Endodermal cell (in vitro differentiated cells): ENCODE results near the gene CES3. TPM values are rescaled to one million over a fixed set of nuclear protein-coding genes. Genes with fewer than 3 reads are reported as not detected.

Source experiments
- DNase-seq: peaks from one replicate; pipeline ENCODE4 v3.0.0-alpha.2; 2017
- H3K27ac ChIP-seq: 2 replicates; pipeline ENCODE4 v1.5.1; 2013; ENCODE audit warnings: mild to moderate bottlenecking, low read depth, low read length, moderate library complexity
- H3K27me3 ChIP-seq: 2 replicates; pipeline ENCODE4 v1.6.1; 2013; ENCODE audit warnings: mild to moderate bottlenecking, low read length, moderate library complexity; ENCODE audit not compliant: insufficient read depth, control insufficient read depth, poor library complexity, severe bottlenecking
- H3K36me3 ChIP-seq: 2 replicates; pipeline ENCODE4 v1.7.0; 2013; ENCODE audit warnings: mild to moderate bottlenecking, low read length, moderate library complexity; ENCODE audit not compliant: control insufficient read depth, insufficient read depth
- H3K4me1 ChIP-seq: one replicate; pipeline ENCODE4 v1.7.0; 2013; ENCODE audit warnings: low read length; ENCODE audit not compliant: control insufficient read depth, insufficient read depth
- H3K4me3 ChIP-seq: 2 replicates; pipeline ENCODE4 v1.5.1; 2013; ENCODE audit warnings: mild to moderate bottlenecking, low read length, moderate library complexity
- H3K9ac ChIP-seq: 2 replicates; pipeline ENCODE4 v1.6.1; 2013; ENCODE audit warnings: mild to moderate bottlenecking, low read length, moderate library complexity; ENCODE audit not compliant: poor library complexity, severe bottlenecking; ENCODE audit errors: extremely low read depth
- H3K9me3 ChIP-seq: 2 replicates; pipeline ENCODE4 v1.6.1; 2013; ENCODE audit warnings: mild to moderate bottlenecking, low read length, moderate library complexity; ENCODE audit not compliant: control insufficient read depth
- H3K27ac Mint-ChIP-seq: 2 replicates; pipeline ENCODE4 v1.8.0; 2020; ENCODE audit warnings: mixed read lengths
- H3K27me3 Mint-ChIP-seq: 2 replicates; pipeline ENCODE4 v1.8.0; 2021; ENCODE audit warnings: mild to moderate bottlenecking, mixed read lengths; ENCODE audit not compliant: insufficient read depth
- H3K36me3 Mint-ChIP-seq: 2 replicates; pipeline ENCODE4 v1.8.0; 2020; ENCODE audit warnings: low read depth, mixed read lengths
- H3K4me1 Mint-ChIP-seq: 2 replicates; pipeline ENCODE4 v1.8.0; 2020; ENCODE audit warnings: mixed read lengths
- H3K4me3 Mint-ChIP-seq: 2 replicates; pipeline ENCODE4 v1.8.0; 2020; ENCODE audit warnings: mild to moderate bottlenecking, moderate library complexity, mixed read lengths
- H3K9me3 Mint-ChIP-seq: 2 replicates; pipeline ENCODE4 v1.8.0; 2020; ENCODE audit warnings: mild to moderate bottlenecking, mixed read lengths
- CTCF ChIP-seq: fragments of 200-600 bp; sonication (generic); conservative IDR thresholded peaks from 2 replicates; pipeline ENCODE4 v1.5.0; 2021; ENCODE audit warnings: antibody characterized with exemption, mild to moderate bottlenecking
- WGBS, 2 experiments: methylation state at CpG; one replicate each; pipeline versions ENCODE4 v1.1.5 to v1.1.7; 2013; ENCODE audit warnings: missing lambda C conversion rate in 2 of 2, mixed read lengths in 1 of 2; ENCODE audit not compliant: insufficient coverage in 1 of 2, insufficient read length in 1 of 2; 5-methylcytosine and 5-hydroxymethylcytosine counted together
- total RNA-seq, 2 donors: library from RNA; stranded (reverse); fragmentation: NEBNext Ultra II Directional in 1 of 2; extraction: Animal tissue kit (Norgen Biotek cat#: 25700) in 1 of 2; gene quantifications; 2 replicates in 1 of 2; 3 replicates in 1 of 2; pipeline ENCODE4 v1.2.1, GENCODE V29; 2021

CES3 gene
- total RNA-seq, 2 donors from 2014 or later, result 2.7 to 3.8 TPM

GRCh38 chr16:66916518-66916917 is 44.5 kb upstream of the CES3 start:
- Mint-ChIP-seq H3K27ac (no peak overlapping the region), H3K4me3 (no peak overlapping the region), H3K27me3 (peaks cover 39% of the 10 kb centered on the region), H3K36me3 (no peaks in the 10 kb centered on the region), H3K9me3 (no peaks in the 10 kb centered on the region), H3K4me1 (no peaks in the 10 kb centered on the region)
- no peak overlapping the region for H3K9ac ChIP-seq
- 88 to 91% methylated on average over 6 of the region's 6 CpGs for WGBS, 2 experiments
- peaks cover 29% of the 10 kb centered on the region for H3K27me3 ChIP-seq
- TF ChIP-seq CTCF, result no peak
- no peak overlapping the region for H3K27ac ChIP-seq
- no peaks in the 10 kb centered on the region for H3K4me1 ChIP-seq
- DNase-seq, result no peak
- H3K4me3 ChIP-seq, result no peak overlapping the region
- H3K9me3 ChIP-seq, result no peaks in the 10 kb centered on the region
- no peaks in the 10 kb centered on the region for H3K36me3 ChIP-seq

GRCh38 chr16:66917741-66918140 is 43.3 kb upstream of the CES3 start:
- H3K36me3 ChIP-seq, result no peaks in the 10 kb centered on the region
- Mint-ChIP-seq H3K27ac (no peak overlapping the region), H3K27me3 (peaks cover 41% of the 10 kb centered on the region), H3K36me3 (no peaks in the 10 kb centered on the region), H3K4me3 (no peak overlapping the region), H3K4me1 (no peaks in the 10 kb centered on the region), H3K9me3 (no peaks in the 10 kb centered on the region)
- no peak overlapping the region for H3K4me3 ChIP-seq
- no peak for TF ChIP-seq CTCF
- DNase-seq, result no peak
- H3K27me3 ChIP-seq, result peaks cover 29% of the 10 kb centered on the region
- H3K27ac ChIP-seq, result no peak overlapping the region
- no peak overlapping the region for H3K9ac ChIP-seq
- no peaks in the 10 kb centered on the region for H3K9me3 ChIP-seq
- no peaks in the 10 kb centered on the region for H3K4me1 ChIP-seq
- WGBS, 2 experiments, result 83 to 87% methylated on average over 7 to 9 of the region's 9 CpGs

GRCh38 chr16:66918355-66918754 is 42.7 kb upstream of the CES3 start:
- 88 to 92% methylated on average over 5 to 6 of the region's 6 CpGs for WGBS, 2 experiments
- TF ChIP-seq CTCF, result no peak
- Histone ChIP-seq H3K27ac (no peak overlapping the region), H3K36me3 (no peaks in the 10 kb centered on the region), H3K4me1 (no peaks in the 10 kb centered on the region), H3K27me3 (peaks cover 34% of the 10 kb centered on the region), H3K9ac (no peak overlapping the region), H3K9me3 (no peaks in the 10 kb centered on the region), H3K4me3 (no peak overlapping the region)
- H3K27me3 Mint-ChIP-seq, result peaks cover 45% of the 10 kb centered on the region
- H3K4me3 Mint-ChIP-seq, result no peak overlapping the region
- H3K36me3 Mint-ChIP-seq, result no peaks in the 10 kb centered on the region
- H3K9me3 Mint-ChIP-seq, result no peaks in the 10 kb centered on the region
- DNase-seq, result no peak
- no peaks in the 10 kb centered on the region for H3K4me1 Mint-ChIP-seq
- H3K27ac Mint-ChIP-seq, result no peak overlapping the region
